Left renal pelvis (tissue), 4 donors: ENCODE results near the gene DISP2. TPM values are rescaled to one million over a fixed set of nuclear protein-coding genes. Genes with fewer than 3 reads are reported as not detected.

Experiments used
- DNase-seq, 4 donors: peaks; one replicate each; pipeline ENCODE4 v3.0.0-alpha.2; 2013; ENCODE audit warnings: low read depth in 4 of 4, low spot score in 3 of 4
- polyA plus RNA-seq, 4 donors: library from polyadenylated mRNA; unstranded; fragments of 120-200 nt; gene quantifications; one replicate each; pipeline ENCODE4 v1.2.1, GENCODE V29; 2013; ENCODE audit not compliant: insufficient read length in 4 of 4

DISP2 gene
- polyA plus RNA-seq, 4 donors = 0.11 to 4.6 (median 0.48) TPM

DNA sequence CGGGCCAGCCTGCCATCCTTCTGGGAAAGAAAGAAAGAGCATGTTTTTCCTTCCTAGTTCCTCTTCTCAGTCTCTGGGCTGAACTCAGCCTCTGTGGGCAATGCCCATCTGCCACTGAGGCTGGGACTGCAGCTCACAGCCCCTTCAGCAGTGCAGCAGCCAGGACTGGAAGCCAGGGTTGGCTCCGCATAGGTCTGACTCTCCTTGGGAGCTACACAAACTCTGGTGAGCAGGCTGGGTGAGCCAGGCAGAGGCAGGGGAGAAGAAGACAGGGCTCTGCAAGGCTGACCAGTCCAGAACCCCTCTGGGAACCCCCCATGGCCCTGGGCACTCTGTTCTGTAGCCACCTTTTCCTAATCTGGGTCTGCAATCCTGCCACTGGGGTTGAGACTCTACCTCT lies 3.6 kb downstream of the DISP2 start:
- DNase-seq = no peak

- no peak for DNase-seq
Observed at GRCh38 chr15:40363611-40364010, 5.6 kb downstream of the DISP2 start.

DNA sequence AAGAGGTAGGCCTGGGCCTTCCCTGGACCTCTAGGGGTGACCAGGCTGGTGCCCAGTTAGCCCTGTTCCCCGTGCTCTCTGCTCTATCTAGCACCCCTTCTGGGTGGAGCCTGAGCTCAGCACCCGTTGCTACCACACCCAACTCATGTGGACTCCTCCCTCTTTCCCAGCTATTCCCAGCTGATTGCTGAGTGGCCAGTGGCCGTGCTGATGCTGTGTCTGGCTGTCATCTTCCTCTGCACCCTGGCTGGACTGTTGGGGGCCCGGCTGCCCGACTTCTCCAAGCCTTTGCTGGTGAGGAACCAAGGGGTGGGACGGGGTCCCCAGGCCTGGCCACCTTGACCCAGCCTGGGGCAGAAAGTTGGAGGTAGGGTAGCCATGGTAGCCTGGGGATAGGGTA lies 6.2 kb downstream of the DISP2 start:
- DNase-seq = no peak

- DNase-seq = no peak
Observed at GRCh38 chr15:40365016-40365415, 7.0 kb downstream of the DISP2 start.

DNA sequence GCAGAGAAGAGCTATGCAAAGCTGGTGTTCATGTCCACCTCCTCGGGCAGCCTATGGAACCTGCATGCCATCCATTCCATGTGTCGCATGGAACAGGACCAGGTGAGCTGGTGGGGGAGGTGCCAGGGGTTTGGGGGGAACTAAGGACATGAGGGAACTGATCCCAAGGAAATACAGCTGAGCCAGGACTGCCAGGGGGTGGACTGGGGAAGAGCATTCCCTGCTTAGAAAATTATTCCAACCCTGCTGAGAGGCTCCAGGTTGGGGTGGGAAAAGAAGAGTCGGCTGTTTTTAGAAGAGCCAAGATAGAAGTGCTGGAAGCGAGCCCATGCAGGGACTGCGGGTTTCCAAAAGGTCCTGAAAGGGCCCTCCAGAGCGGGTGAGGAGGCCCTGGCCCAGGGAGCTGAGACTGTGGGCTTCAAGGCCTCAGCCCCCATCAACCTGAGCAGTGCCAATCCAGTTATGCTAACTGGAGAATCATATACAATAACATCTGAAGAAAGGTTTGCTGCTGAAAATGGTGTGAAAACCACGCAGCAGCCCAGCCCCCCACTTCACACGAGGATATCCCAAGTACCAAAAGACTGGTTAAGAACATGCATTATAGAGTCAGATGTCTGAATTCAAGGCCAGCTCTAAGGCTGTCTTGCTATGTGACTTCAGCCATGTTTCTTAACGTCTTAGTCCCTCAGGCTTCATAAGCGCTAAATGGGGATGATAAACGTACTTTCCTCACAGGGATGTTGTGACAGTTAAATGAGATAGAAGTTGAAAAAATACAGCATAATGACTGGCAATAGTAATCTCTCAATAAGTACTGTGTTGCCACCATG lies 7.8 kb downstream of the DISP2 start:
- DNase-seq = no peak

DNA sequence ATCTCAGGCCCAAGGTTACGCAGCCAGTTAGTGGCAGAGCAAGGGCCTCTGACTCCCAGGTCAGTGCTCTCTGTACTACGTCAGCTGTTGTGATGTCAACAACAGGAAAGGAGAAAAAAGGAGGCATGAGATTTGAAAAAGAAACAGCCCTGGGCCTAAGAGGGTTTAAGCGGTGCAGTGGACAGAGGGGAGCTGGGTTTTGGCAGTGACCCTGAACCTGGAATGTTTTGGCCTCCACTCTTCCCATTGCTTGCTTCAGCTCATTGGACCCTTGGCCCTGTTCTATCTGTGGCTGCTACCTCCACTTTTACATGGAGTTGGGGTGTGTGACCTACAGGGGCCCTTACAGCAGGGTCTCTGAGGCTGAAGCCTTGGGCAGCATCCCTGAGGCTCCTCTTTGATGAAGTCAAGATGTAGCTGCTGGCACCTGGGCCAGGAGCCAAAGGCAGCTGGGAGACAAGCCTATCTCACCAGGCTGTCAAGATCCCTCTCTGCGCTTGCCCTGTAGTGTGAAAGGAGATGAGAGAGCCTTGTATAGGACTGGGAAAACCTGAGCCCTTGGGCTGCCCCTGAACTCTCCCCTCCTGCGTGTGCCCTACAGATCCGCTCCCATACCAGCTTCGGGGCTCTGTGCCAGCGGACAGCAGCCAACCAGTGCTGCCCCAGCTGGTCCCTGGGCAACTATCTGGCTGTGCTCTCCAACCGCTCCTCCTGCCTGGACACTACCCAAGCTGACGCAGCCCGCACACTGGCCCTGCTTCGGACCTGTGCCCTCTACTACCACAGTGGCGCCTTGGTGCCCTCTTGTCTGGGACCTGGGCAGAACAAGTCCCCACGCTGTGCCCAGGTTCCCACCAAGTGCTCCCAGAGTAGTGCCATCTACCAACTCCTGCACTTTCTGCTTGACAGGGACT lies 8.7 kb downstream of the DISP2 start:
- DNase-seq = no peak

GRCh38 chr15:40367371-40367685 lies 9.3 kb downstream of the DISP2 start:
- DNase-seq = no peak

- peak; percentile 52 to 80 (median 68) for DNase-seq
Observed at GRCh38 chr15:40367686-40368611, 9.9 kb downstream of the DISP2 start.

DNA sequence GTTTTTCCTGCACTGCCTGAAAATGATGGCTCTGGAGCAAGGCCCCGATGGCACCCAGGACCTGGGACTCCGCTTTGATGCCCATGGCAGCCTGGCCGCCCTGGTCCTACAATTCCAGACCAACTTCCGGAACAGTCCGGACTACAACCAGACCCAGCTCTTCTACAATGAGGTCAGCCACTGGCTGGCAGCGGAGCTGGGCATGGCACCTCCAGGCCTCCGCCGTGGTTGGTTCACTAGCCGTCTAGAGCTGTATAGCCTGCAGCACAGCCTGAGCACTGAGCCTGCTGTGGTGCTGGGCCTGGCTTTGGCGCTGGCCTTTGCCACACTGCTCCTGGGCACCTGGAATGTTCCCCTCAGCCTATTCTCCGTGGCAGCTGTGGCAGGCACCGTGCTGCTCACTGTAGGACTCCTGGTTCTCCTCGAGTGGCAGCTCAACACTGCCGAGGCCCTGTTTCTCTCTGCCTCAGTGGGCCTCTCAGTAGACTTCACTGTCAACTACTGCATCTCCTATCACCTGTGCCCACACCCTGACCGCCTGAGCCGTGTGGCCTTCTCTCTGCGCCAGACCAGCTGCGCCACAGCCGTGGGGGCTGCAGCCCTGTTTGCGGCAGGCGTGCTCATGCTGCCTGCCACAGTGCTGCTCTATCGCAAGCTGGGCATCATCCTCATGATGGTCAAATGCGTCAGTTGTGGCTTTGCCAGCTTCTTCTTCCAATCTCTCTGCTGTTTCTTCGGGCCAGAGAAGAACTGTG lies 10.9 kb downstream of the DISP2 start:
- DNase-seq = no peak

DNA sequence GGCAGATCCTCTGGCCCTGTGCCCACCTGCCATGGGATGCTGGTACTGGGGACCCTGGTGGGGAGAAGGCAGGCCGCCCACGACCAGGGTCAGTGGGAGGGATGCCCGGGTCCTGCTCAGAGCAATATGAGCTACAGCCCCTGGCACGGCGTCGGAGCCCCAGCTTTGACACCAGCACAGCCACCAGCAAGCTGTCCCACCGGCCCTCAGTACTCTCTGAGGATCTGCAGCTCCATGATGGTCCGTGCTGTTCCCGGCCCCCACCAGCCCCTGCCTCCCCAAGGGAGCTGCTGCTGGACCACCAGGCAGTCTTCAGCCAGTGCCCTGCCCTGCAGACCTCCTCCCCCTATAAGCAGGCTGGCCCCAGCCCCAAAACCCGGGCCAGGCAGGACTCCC lies 11.5 kb downstream of the DISP2 start:
- DNase-seq = no peak

DNA sequence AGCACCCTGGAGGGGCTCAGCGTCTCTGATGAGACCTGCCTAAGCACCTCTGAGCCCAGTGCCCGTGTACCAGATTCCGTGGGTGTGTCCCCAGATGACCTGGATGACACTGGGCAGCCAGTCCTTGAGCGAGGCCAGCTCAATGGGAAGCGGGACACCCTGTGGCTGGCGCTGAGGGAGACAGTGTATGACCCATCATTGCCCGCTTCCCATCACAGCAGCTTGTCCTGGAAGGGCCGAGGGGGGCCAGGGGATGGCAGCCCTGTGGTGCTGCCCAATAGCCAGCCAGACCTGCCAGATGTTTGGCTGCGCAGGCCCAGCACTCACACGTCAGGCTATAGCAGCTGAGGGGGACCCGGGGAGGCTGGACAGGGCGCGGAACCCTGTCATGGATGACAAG lies 12.0 kb downstream of the DISP2 start:
- no peak for DNase-seq

- DNase-seq = no peak
Observed at GRCh38 chr15:40372981-40373380, 15.0 kb downstream of the DISP2 start.

DNA sequence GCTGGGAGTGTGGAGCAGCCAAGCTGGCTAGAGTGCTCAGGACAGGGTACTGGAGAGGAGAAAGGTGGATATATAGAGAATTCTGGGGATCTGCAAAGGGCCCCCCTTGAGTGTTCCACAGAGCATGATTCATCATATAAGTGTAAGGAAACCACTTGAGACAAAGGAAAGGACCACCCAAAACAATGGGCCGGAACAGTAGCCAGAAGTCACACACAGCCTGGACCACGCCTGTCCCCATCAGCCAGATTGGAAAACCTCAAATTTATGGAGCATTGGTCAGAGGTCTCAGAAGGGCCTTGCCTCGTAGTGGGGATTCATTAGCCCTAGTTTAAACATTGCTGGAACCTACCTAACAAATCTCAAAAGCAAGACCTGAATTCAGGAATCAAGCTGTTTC lies 19.6 kb downstream of the DISP2 start:
- DNase-seq = no peak

- no peak for DNase-seq
Observed at GRCh38 chr15:40379374-40379773, 21.4 kb downstream of the DISP2 start.

GRCh38 chr15:40379853-40380252 lies 21.8 kb downstream of the DISP2 start:
- DNase-seq = no peak

GRCh38 chr15:40380636-40381035 lies 22.6 kb downstream of the DISP2 start:
- DNase-seq = no peak

DNA sequence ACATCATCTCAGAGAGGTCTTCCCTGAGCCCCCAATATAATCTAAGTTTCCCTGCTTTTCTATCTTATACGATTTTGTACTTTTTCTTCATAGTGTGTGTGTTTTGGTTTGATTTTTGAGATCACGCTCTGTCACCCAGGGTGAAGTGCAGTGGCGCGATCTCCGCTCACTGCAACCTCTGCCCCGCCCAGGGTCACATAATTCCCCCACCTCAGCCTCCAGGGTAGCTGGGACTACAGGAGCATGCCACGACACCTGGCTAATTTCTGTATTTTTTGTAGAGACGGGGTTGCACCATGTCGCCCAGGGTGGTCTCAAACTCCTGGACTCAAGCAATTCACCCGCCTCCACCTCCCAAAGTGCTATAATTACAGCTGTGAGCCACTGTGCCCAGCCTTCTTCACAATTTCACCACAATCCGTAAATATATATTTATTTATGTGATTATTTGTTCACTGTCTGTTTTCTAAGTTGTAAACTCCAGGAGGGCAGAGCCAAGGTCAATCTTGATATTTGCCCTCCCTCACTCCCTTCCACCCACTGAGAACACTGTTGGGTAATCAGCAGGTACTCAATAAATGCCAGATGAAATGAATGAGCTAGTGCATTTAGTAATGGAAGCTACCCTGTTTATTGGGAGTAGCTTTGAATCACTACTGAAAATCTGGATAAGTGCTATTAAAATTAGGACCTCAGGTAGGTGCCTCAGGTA lies 24.0 kb downstream of the DISP2 start:
- DNase-seq = no peak

DNA sequence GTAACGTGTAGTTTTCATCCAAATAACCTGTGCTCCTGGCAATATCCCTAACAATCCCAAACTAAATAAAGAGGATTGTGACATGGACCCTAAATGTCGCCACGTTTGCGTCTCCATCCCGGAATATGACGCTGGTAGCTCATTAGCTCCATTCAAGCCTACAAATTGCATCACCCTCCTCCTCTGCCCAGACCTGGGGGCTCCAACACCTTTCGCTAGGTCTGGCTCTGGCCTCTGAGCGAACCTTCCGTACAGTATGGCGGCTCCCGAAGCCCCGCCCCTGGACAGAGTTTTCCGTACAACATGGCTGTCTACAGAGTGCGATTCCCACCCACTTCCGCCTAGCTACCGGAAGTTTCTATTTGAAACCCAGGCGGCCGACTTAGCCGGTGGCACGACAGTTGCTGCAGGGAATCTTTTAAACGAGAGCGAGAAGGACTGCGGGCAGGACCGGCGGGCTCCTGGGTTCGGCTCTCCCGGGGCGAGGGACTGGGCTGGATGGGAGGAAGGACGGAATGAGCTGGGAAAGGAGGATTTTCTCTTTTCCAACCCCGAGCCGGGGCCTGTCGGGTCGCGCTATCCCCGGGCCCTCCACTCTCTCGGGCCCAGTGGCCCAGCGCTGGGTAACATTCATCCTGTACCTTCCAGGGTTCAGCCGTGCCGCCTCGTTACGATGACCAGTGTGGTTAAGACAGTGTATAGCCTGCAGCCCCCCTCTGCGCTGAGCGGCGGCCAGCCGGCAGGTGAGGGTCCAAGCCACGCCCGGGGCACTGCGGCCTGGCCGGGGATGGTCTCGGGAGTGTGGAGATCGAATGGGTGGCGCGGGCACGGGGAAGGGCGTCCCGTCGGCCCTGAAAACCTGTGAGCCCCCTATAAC lies 24.8 kb downstream of the DISP2 start, which contains the start of gene KNSTRN:
Gene KNSTRN (plus strand): TSS at position 142 of the 877 bp plus-strand sequence. CDS start 115 bp downstream, at position 257.
- DNase-seq = peak; percentile 70 to 90 (median 81)
